Retinal pigment epithelial cell (primary cell): ENCODE measurements around the gene TLR3.

Source experiments
- DNase-seq: peaks from one replicate; pipeline ENCODE4 v3.0.0-alpha.2; 2010; ENCODE audit warnings: low read depth
- H3K4me3 ChIP-seq: 2 replicates; pipeline ENCODE4 v1.5.1; 2011; ENCODE audit warnings: mild to moderate bottlenecking, low read length, control low read depth, moderate library complexity
- CTCF ChIP-seq: conservative IDR thresholded peaks from 2 replicates; pipeline ENCODE4 v1.5.1; 2011; ENCODE audit warnings: low read depth, low read length, control low read depth, inconsistent platforms

Gene TLR3

GRCh38 chr4:186128842-186129241 lies 59.9 kb downstream of the TLR3 start:
- DNase-seq: no peak
- TF ChIP-seq CTCF: no peak
- no peak overlapping the region for H3K4me3 ChIP-seq

GRCh38 chr4:186131935-186132334 lies 63.0 kb downstream of the TLR3 start:
- H3K4me3 ChIP-seq: no peak overlapping the region
- TF ChIP-seq CTCF: no peak
- no peak for DNase-seq

- peak; percentile 41 for DNase-seq
- no peak overlapping the region for H3K4me3 ChIP-seq
- TF ChIP-seq CTCF: peak; percentile 58
These were observed 63.8 kb downstream of the TLR3 start for GRCh38 chr4:186132577-186133242.

GRCh38 chr4:186134257-186134656 lies 65.3 kb downstream of the TLR3 start:
- no peak overlapping the region for H3K4me3 ChIP-seq
- TF ChIP-seq CTCF: no peak
- DNase-seq: no peak

- no peak overlapping the region for H3K4me3 ChIP-seq
- no peak for DNase-seq
- no peak for TF ChIP-seq CTCF
These were observed 65.9 kb downstream of the TLR3 start for GRCh38 chr4:186134861-186135260.

- TF ChIP-seq CTCF: peak; percentile 74
- H3K4me3 ChIP-seq: no peak overlapping the region
- DNase-seq: no peak
These were observed 68.3 kb downstream of the TLR3 start for GRCh38 chr4:186137196-186137794.
